GM12878 (cell line): ENCODE measurements around the gene ADGRL4.

Source experiments
- BHLHE40 ChIP-seq, 2 experiments: fragments of 450-650 bp in 1 of 2; IDR thresholded peaks; 2 replicates each; pipeline ENCODE4 v1.6.1; 2011 to 2017; ENCODE audit warnings: low read depth in 2 of 2, borderline replicate concordance in 1 of 2, improper control_type of control experiment in 1 of 2, low read length in 1 of 2, mild to moderate bottlenecking in 1 of 2
- CHD1 ChIP-seq: IDR thresholded peaks from 2 replicates; pipeline ENCODE4 v1.6.1; 2012; ENCODE audit warnings: low read depth, low read length, improper control_type of control experiment
- EZH2 ChIP-seq: IDR thresholded peaks from 2 replicates; pipeline ENCODE4 v1.6.1; 2012; ENCODE audit warnings: low read depth, mild to moderate bottlenecking, control low read depth, inconsistent platforms, low read length, borderline replicate concordance; ENCODE audit not compliant: control insufficient read depth
- NFIC ChIP-seq: IDR thresholded peaks from 2 replicates; pipeline ENCODE4 v1.6.1; 2012; ENCODE audit warnings: low read depth, mild to moderate bottlenecking, inconsistent platforms, low read length, moderate library complexity
- NRF1 ChIP-seq: conservative IDR thresholded peaks from 2 replicates; pipeline ENCODE4 v1.6.1; 2011; ENCODE audit warnings: mild to moderate bottlenecking, low read depth, low read length, improper control_type of control experiment
- POLR2A ChIP-seq: IDR thresholded peaks from 2 replicates; pipeline ENCODE4 v1.6.1; 2011; ENCODE audit warnings: low read depth, mild to moderate bottlenecking, low read length
- POLR2AphosphoS5 ChIP-seq: IDR thresholded peaks from 2 replicates; pipeline ENCODE4 v1.6.1; 2011; ENCODE audit warnings: mild to moderate bottlenecking, low read length, inconsistent platforms
- TAF1 ChIP-seq: IDR thresholded peaks from 2 replicates; pipeline ENCODE4 v1.6.1; 2011; ENCODE audit warnings: mild to moderate bottlenecking, low read depth, low read length, borderline replicate concordance
- ZZZ3 ChIP-seq: IDR thresholded peaks from 2 replicates; pipeline ENCODE4 v1.6.1; 2011; ENCODE audit warnings: low read depth; ENCODE audit not compliant: control insufficient read depth, insufficient read length
- TF ChIP-seq, protein P1 (sequence below): IDR thresholded peaks from 2 replicates; pipeline ENCODE4 v1.6.1; 2011; ENCODE audit warnings: borderline replicate concordance, low read depth, mild to moderate bottlenecking, moderate library complexity, mixed read lengths, low read length; ENCODE audit not compliant: insufficient read depth; ENCODE audit errors: extremely low read length
- TF ChIP-seq, protein P2 (sequence below): IDR thresholded peaks from 2 replicates; pipeline ENCODE4 v1.6.1; 2011; ENCODE audit warnings: mild to moderate bottlenecking, low read depth, low read length, moderate library complexity; ENCODE audit not compliant: insufficient replicate concordance
- TF ChIP-seq, protein P3 (sequence below), 3 experiments: IDR thresholded peaks in 2 of 3; conservative IDR thresholded peaks in 1 of 3; 2 replicates each; pipeline ENCODE4 v1.5.1; 2011; ENCODE audit warnings: low read depth in 3 of 3, low read length in 3 of 3, mild to moderate bottlenecking in 3 of 3, control low read depth in 2 of 3, moderate library complexity in 2 of 3, inconsistent platforms in 1 of 3, mixed read lengths in 1 of 3; ENCODE audit not compliant: control insufficient read depth in 2 of 3, insufficient read depth in 1 of 3; ENCODE audit errors: extremely low read depth in 1 of 3
- TF ChIP-seq, protein P4 (sequence below): IDR thresholded peaks from 2 replicates; pipeline ENCODE4 v1.6.1; 2011; ENCODE audit warnings: low read depth, low read length, improper control_type of control experiment, borderline replicate concordance

DNA sequence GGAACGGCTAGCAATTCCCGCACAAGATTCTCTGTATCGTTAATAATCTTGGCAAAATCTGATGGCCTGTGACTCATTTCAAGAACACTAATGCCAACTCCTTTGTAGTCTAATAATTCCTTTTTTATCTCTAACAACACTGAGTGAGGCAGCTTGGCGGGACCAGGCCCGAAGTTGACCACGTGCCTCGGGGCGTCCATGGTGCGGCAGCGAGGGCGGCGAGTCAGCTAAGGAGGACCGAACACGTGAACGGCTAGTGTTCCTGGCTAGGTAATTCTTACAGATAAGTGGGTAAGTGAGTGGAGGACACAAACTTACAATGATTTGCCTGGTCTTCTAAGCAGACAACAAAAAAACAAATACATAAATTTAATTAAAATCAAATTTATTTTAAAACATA lies 49.3 kb upstream of the ADGRL4 start:
- TF ChIP-seq BHLHE40 (IDR thresholded peaks at IDR 0.05; ENCODE audit: borderline replicate concordance in 1 of 2, low read depth in 2 of 2, low read length in 1 of 2), result no peak
- no peak for TF ChIP-seq EZH2
- TF ChIP-seq, protein P1, sequence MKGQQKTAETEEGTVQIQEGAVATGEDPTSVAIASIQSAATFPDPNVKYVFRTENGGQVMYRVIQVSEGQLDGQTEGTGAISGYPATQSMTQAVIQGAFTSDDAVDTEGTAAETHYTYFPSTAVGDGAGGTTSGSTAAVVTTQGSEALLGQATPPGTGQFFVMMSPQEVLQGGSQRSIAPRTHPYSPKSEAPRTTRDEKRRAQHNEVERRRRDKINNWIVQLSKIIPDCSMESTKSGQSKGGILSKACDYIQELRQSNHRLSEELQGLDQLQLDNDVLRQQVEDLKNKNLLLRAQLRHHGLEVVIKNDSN, result no peak
- no peak for TF ChIP-seq POLR2A
- TF ChIP-seq NFIC, result no peak
- TF ChIP-seq, protein P2, sequence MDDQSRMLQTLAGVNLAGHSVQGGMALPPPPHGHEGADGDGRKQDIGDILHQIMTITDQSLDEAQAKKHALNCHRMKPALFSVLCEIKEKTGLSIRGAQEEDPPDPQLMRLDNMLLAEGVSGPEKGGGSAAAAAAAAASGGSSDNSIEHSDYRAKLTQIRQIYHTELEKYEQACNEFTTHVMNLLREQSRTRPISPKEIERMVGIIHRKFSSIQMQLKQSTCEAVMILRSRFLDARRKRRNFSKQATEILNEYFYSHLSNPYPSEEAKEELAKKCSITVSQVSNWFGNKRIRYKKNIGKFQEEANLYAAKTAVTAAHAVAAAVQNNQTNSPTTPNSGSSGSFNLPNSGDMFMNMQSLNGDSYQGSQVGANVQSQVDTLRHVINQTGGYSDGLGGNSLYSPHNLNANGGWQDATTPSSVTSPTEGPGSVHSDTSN, result no peak
- TF ChIP-seq POLR2AphosphoS5, result no peak
- TF ChIP-seq, protein P3, sequence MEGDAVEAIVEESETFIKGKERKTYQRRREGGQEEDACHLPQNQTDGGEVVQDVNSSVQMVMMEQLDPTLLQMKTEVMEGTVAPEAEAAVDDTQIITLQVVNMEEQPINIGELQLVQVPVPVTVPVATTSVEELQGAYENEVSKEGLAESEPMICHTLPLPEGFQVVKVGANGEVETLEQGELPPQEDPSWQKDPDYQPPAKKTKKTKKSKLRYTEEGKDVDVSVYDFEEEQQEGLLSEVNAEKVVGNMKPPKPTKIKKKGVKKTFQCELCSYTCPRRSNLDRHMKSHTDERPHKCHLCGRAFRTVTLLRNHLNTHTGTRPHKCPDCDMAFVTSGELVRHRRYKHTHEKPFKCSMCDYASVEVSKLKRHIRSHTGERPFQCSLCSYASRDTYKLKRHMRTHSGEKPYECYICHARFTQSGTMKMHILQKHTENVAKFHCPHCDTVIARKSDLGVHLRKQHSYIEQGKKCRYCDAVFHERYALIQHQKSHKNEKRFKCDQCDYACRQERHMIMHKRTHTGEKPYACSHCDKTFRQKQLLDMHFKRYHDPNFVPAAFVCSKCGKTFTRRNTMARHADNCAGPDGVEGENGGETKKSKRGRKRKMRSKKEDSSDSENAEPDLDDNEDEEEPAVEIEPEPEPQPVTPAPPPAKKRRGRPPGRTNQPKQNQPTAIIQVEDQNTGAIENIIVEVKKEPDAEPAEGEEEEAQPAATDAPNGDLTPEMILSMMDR (IDR thresholded peaks at IDR 0.05 in 2 of 3, conservative IDR thresholded peaks at IDR 0.05 in 1 of 3; ENCODE audit: control insufficient read depth in 2 of 3, extremely low read depth in 1 of 3, insufficient read depth in 1 of 3, low read depth in 3 of 3, low read length in 3 of 3), result no peak
- TF ChIP-seq, protein P4, sequence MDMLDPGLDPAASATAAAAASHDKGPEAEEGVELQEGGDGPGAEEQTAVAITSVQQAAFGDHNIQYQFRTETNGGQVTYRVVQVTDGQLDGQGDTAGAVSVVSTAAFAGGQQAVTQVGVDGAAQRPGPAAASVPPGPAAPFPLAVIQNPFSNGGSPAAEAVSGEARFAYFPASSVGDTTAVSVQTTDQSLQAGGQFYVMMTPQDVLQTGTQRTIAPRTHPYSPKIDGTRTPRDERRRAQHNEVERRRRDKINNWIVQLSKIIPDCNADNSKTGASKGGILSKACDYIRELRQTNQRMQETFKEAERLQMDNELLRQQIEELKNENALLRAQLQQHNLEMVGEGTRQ, result no peak
- no peak for TF ChIP-seq ZZZ3
- no peak for TF ChIP-seq CHD1
- no peak for TF ChIP-seq TAF1
- no peak for TF ChIP-seq NRF1
